Peyer's patch (tissue), 4 donors: ENCODE measurements around the gene DEK.

Experiments
- POLR2A ChIP-seq, 2 donors: fragments of 450-650 bp; IDR thresholded peaks; one replicate each; pipeline ENCODE4 v1.5.1; 2017; ENCODE audit warnings: antibody characterized with exemption in 2 of 2, mild to moderate bottlenecking in 2 of 2, moderate library complexity in 2 of 2
- TF ChIP-seq, protein P1 (sequence below), 6 experiments: fragments of 450-650 bp in 4 of 6; fragments of 200-600 bp in 2 of 6; sonication (generic) in 1 of 6; IDR thresholded peaks; one replicate each; pipeline ENCODE4 v1.5.1; 2017 to 2019; ENCODE audit warnings: antibody characterized with exemption in 6 of 6, mild to moderate bottlenecking in 3 of 6, moderate library complexity in 1 of 6

DNA sequence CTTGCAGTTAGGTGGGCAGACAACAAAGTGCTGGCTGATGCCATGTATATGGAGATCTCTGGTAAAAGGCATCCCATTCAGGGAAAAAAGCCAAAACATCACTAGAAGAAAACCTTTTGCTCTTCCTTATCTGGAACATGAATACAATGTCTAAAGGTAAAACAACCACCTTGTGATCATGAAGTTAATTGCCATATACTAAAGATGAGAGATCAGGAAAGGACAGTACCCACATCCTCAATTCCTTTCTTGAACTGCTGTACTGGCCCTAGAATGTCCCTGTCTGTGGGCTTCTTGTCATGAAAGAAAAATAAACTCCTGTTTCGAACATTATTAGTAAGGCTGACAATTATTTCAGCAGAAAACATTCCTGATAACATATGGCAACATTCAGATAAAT lies 19.3 kb downstream of the DEK start:
- TF ChIP-seq, protein P1, sequence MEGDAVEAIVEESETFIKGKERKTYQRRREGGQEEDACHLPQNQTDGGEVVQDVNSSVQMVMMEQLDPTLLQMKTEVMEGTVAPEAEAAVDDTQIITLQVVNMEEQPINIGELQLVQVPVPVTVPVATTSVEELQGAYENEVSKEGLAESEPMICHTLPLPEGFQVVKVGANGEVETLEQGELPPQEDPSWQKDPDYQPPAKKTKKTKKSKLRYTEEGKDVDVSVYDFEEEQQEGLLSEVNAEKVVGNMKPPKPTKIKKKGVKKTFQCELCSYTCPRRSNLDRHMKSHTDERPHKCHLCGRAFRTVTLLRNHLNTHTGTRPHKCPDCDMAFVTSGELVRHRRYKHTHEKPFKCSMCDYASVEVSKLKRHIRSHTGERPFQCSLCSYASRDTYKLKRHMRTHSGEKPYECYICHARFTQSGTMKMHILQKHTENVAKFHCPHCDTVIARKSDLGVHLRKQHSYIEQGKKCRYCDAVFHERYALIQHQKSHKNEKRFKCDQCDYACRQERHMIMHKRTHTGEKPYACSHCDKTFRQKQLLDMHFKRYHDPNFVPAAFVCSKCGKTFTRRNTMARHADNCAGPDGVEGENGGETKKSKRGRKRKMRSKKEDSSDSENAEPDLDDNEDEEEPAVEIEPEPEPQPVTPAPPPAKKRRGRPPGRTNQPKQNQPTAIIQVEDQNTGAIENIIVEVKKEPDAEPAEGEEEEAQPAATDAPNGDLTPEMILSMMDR (IDR thresholded peaks at IDR 0.05), result no peak
- no peak for TF ChIP-seq POLR2A (IDR thresholded peaks at IDR 0.05)
